IMR-90 (cell line): Measurements from ENCODE around the gene NUP54. TPM values are rescaled to one million over a fixed set of nuclear protein-coding genes. Genes with fewer than 3 reads are reported as not detected.

Experiments
- ATAC-seq: fragments of 200-7000 bp; cut with Tn5 transposase; 2 replicates; pipeline ENCODE4 v1.9.1; 2020; ENCODE audit warnings: low read depth, mild to moderate bottlenecking, moderate library complexity
- BruUV-seq: library from RNA; stranded (reverse); fragments of 400-500 nt; replicated peaks from 2 replicates; lab custom pipeline; 2021; lab: Mats Ljungman, UMichigan
- CTCF ChIA-PET: fragments of 300-600 bp; formaldehyde crosslinking; extraction: SDS; loops from one replicate; lab custom pipeline; 2021; ENCODE audit warnings: antibody characterized with exemption; lab: Yijun Ruan, JAX
- POLR2A ChIA-PET: fragments of 300-600 bp; sonication (Branson Sonifier 250); formaldehyde crosslinking; loops from one replicate; lab custom pipeline; 2022; ENCODE audit warnings: antibody characterized with exemption; ENCODE audit not compliant: unreplicated experiment; lab: Charles Lee
- DNase-seq: peaks from one replicate; pipeline ENCODE4 v3.0.0; 2013
- H2AFZ ChIP-seq: replicated peaks from 2 replicates; pipeline ENCODE3; 2013; ENCODE audit warnings: low read length, mild to moderate bottlenecking; ENCODE audit not compliant: poor library complexity
- H2AK5ac ChIP-seq: 2 replicates; pipeline ENCODE4 v1.6.1; 2013; ENCODE audit warnings: low read depth, low read length, inconsistent platforms
- H2AK9ac ChIP-seq: replicated peaks from 2 replicates; pipeline ENCODE3; 2013; ENCODE audit warnings: mild to moderate bottlenecking, low read depth, low read length, moderate library complexity; ENCODE audit not compliant: poor library complexity
- H2BK120ac ChIP-seq: 2 replicates; pipeline ENCODE4 v1.6.1; 2013; ENCODE audit warnings: low read depth, low read length, inconsistent platforms
- H2BK15ac ChIP-seq: 3 replicates; pipeline ENCODE4 v1.6.1; 2013; ENCODE audit warnings: low read depth, low read length, inconsistent platforms
- H2BK20ac ChIP-seq: 2 replicates; pipeline ENCODE4 v1.6.1; 2013; ENCODE audit warnings: low read depth, mild to moderate bottlenecking, inconsistent platforms, low read length, moderate library complexity
- H2BK5ac ChIP-seq: 2 replicates; pipeline ENCODE4 v1.6.1; 2013; ENCODE audit warnings: mild to moderate bottlenecking, low read depth, low read length, inconsistent platforms; ENCODE audit not compliant: poor library complexity, severe bottlenecking
- H3K14ac ChIP-seq: replicated peaks from 2 replicates; pipeline ENCODE4 v1.6.1; 2013; ENCODE audit warnings: low read depth, low read length, inconsistent platforms
- H3K18ac ChIP-seq: 2 replicates; pipeline ENCODE4 v1.6.1; 2013; ENCODE audit warnings: low read depth, low read length, control low read depth
- H3K23ac ChIP-seq: 2 replicates; pipeline ENCODE4 v1.6.1; 2013; ENCODE audit warnings: low read depth, low read length, inconsistent platforms
- H3K27ac ChIP-seq: 2 replicates; pipeline ENCODE4 v1.5.1; 2013; ENCODE audit warnings: mild to moderate bottlenecking, control low read depth, low read length; ENCODE audit not compliant: insufficient read depth
- H3K27me3 ChIP-seq: 2 replicates; pipeline ENCODE4 v1.6.1; 2013; ENCODE audit warnings: low read length; ENCODE audit not compliant: control insufficient read depth, insufficient read depth
- H3K36me3 ChIP-seq: 2 replicates; pipeline ENCODE4 v1.6.1; 2013; ENCODE audit warnings: low read length, mixed read lengths; ENCODE audit not compliant: control insufficient read depth, insufficient read depth
- H3K4ac ChIP-seq: 2 replicates; pipeline ENCODE4 v1.6.1; 2013; ENCODE audit warnings: low read depth, low read length, inconsistent platforms
- H3K4me1 ChIP-seq: 2 replicates; pipeline ENCODE4 v1.6.1; 2013; ENCODE audit warnings: low read length, mixed read lengths; ENCODE audit not compliant: control insufficient read depth, insufficient read depth
- H3K4me2 ChIP-seq: 2 replicates; pipeline ENCODE4 v1.6.1; 2013; ENCODE audit warnings: low read depth, mild to moderate bottlenecking, control low read depth, low read length, moderate library complexity
- H3K4me3 ChIP-seq: 2 replicates; pipeline ENCODE4 v1.5.1; 2013; ENCODE audit warnings: low read depth, mild to moderate bottlenecking, control low read depth, low read length, moderate library complexity; ENCODE audit not compliant: insufficient read depth
- H3K56ac ChIP-seq: 2 replicates; pipeline ENCODE4 v1.6.1; 2013; ENCODE audit warnings: low read length, inconsistent platforms; ENCODE audit not compliant: insufficient read depth; ENCODE audit errors: extremely low read depth
- H3K79me1 ChIP-seq, 2 experiments: 2 replicates each; pipeline ENCODE4 v1.6.1; 2013; ENCODE audit warnings: low read length in 2 of 2, inconsistent platforms in 1 of 2, low read depth in 1 of 2
- H3K9ac ChIP-seq: 2 replicates; pipeline ENCODE4 v1.6.1; 2013; ENCODE audit warnings: low read depth, low read length, control low read depth
- H3K9me1 ChIP-seq: 2 replicates; pipeline ENCODE4 v1.6.1; 2013; ENCODE audit warnings: low read length, inconsistent platforms; ENCODE audit not compliant: insufficient read depth
- H3K9me3 ChIP-seq: 2 replicates; pipeline ENCODE4 v1.6.1; 2013; ENCODE audit warnings: low read length; ENCODE audit not compliant: control insufficient read depth, insufficient read depth
- H4K20me1 ChIP-seq: 2 replicates; pipeline ENCODE4 v1.6.1; 2013; ENCODE audit warnings: low read length, inconsistent platforms; ENCODE audit not compliant: insufficient read depth
- H4K5ac ChIP-seq: 2 replicates; pipeline ENCODE4 v1.6.1; 2013; ENCODE audit warnings: mild to moderate bottlenecking, low read depth, low read length, control low read depth
- H4K8ac ChIP-seq, 2 experiments: 2 replicates each; pipeline ENCODE4 v1.6.1; 2013; ENCODE audit warnings: low read depth in 2 of 2, low read length in 2 of 2, control low read depth in 1 of 2, inconsistent platforms in 1 of 2
- H4K91ac ChIP-seq: 2 replicates; pipeline ENCODE4 v1.6.1; 2013; ENCODE audit warnings: low read depth, low read length, inconsistent platforms; ENCODE audit not compliant: insufficient read depth
- FOS ChIP-seq: fragments of 150-350 bp; IDR thresholded peaks from 2 replicates; pipeline ENCODE4 v1.6.1; 2016; ENCODE audit warnings: low read depth, low read length
- MAFK ChIP-seq: IDR thresholded peaks from 2 replicates; pipeline ENCODE4 v1.6.1; 2012; ENCODE audit warnings: low read depth, low read length, improper control_type of control experiment
- dilution Hi-C: fragments of 300-500 bp; cut with HindIII; formaldehyde crosslinking; loops from one replicate; pipeline ENCODE4 v1.14.3; 2018; ENCODE audit warnings: low sequenced_read_pairs; ENCODE audit not compliant: unreplicated experiment
- in situ Hi-C: fragments of 300-500 bp; cut with MboI; formaldehyde crosslinking; loops from 3 replicates; pipeline ENCODE4 v1.14.3; 2019; ENCODE audit warnings: low sequenced_read_pairs, inconsistent platforms, mixed read lengths
- intact Hi-C: fragments of 100-400 bp; cut with micrococcal nuclease; formaldehyde crosslinking; loops from 2 replicates; pipeline ENCODE4 v1.10.0; 2022
- polyA plus RNA-seq, 3 experiments: library from polyadenylated mRNA; depleted of rRNA; stranded (reverse); fragments of >200 nt; gene quantifications; 2 replicates each; pipeline ENCODE4 v1.2.3, GENCODE V29; 2012; ENCODE audit warnings: low replicate concordance in 1 of 3
- total RNA-seq: library from RNA; depleted of rRNA; stranded (reverse); fragments of >200 nt; gene quantifications from 2 replicates; pipeline ENCODE4 v1.2.3, GENCODE V29; 2012

NUP54 gene
- total and polyA plus RNA-seq, 2 of the 4 experiments (the other 2 are of a cell fraction) = 24.6 to 44.4 TPM

DNA sequence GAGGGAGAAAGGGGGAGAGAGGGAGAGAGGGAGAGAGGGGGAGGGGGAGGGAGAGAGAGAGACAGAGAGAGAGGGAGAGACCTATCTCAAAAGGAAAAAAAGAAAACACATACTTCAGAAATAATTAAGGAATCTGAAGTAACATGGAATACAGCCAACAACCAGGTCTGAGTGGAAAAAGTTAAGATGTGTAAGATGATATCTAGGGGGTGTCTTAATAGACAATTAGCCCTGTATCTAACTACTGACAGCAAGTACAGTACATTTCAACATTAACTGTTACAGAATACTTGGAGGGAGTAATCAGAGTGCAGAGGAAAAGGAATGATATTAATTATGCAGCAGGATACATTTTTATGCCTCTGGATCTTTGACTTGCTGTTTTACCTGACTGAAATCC lies 22.4 kb downstream of the NUP54 start:
- H2BK5ac ChIP-seq = no peak overlapping the region
- no peak overlapping the region for H4K91ac ChIP-seq
- H4K8ac ChIP-seq = no peak overlapping the region
- no peak overlapping the region for H3K9ac ChIP-seq
- no peak overlapping the region for H3K56ac ChIP-seq
- intact Hi-C loops = no loop called here
- H3K23ac ChIP-seq = no peak overlapping the region
- no peaks in the 10 kb centered on the region for H4K20me1 ChIP-seq
- no TSS peak for BruUV-seq
- in situ Hi-C loops = no loop called here
- peaks cover 16% of the 10 kb centered on the region for H3K36me3 ChIP-seq
- dilution Hi-C loops = no loop called here
- DNase-seq (no peak), ATAC-seq (no peak)
- POLR2A ChIA-PET = no interaction called here
- no peaks in the 10 kb centered on the region for H3K27me3 ChIP-seq
- H3K4me1 ChIP-seq = no peaks in the 10 kb centered on the region
- no peak overlapping the region for H3K27ac ChIP-seq
- H3K9me1 ChIP-seq = no peaks in the 10 kb centered on the region
- TF ChIP-seq MAFK (no peak), FOS (no peak)
- CTCF ChIA-PET = no interaction called here
- no peak overlapping the region for H2BK15ac ChIP-seq
- no peak overlapping the region for H2AK9ac ChIP-seq
- no peak overlapping the region for H3K4me3 ChIP-seq
- no peaks in the 10 kb centered on the region for H3K9me3 ChIP-seq
- H2BK20ac ChIP-seq = no peak overlapping the region
- no peak overlapping the region for H3K4ac ChIP-seq
- H3K79me1 ChIP-seq = peaks cover 0 to 5% of the 10 kb centered on the region in 2 experiments; a peak in 3 of 4 replicates
- no peak overlapping the region for H4K5ac ChIP-seq
- no peak overlapping the region for H2AK5ac ChIP-seq
- H3K18ac ChIP-seq = no peak overlapping the region
- H3K14ac ChIP-seq = no peak overlapping the region
- H2BK120ac ChIP-seq = no peak overlapping the region
- H2AFZ ChIP-seq = no peak overlapping the region
- no peak overlapping the region for H3K4me2 ChIP-seq
